GM23338 (cell line): ENCODE results near the gene GPBP1L1. TPM values are rescaled to one million over a fixed set of nuclear protein-coding genes. Genes with fewer than 3 reads are reported as not detected.
A peak's percentile ranks its signal among the peaks of the same experiment; 100 is the strongest.

ENCODE experiments used
- ATAC-seq: fragments of 200-7000 bp; cut with Tn5 transposase; 3 replicates; pipeline ENCODE4 v1.9.1; 2020
- DNase-seq: peaks from one replicate; pipeline ENCODE4 v3.0.0-alpha.2; 2015; ENCODE audit warnings: low spot score
- H2AFZ ChIP-seq: fragments of 200-600 bp; sonication (generic); 2 replicates; pipeline ENCODE4 v1.8.0; 2016; ENCODE audit warnings: antibody characterized with exemption, mild to moderate bottlenecking, moderate library complexity
- H3F3A ChIP-seq: fragments of 200-600 bp; sonication (generic); replicated peaks from 2 replicates; pipeline ENCODE4 v1.8.0; 2017; ENCODE audit warnings: antibody characterized with exemption, mixed run types, low read depth
- H3K27ac ChIP-seq: fragments of 200-600 bp; sonication (generic); 2 replicates; pipeline ENCODE4 v1.6.1; 2016; ENCODE audit warnings: low read depth
- H3K27me3 ChIP-seq: fragments of 200-600 bp; sonication (generic); 2 replicates; pipeline ENCODE4 v1.8.0; 2016; ENCODE audit warnings: mild to moderate bottlenecking, mixed run types, moderate library complexity; ENCODE audit not compliant: insufficient read depth
- H3K36me3 ChIP-seq: fragments of 200-600 bp; sonication (generic); 2 replicates; pipeline ENCODE4 v1.8.0; 2016; ENCODE audit warnings: mild to moderate bottlenecking; ENCODE audit not compliant: insufficient read depth
- H3K4me1 ChIP-seq: fragments of 200-600 bp; sonication (generic); 2 replicates; pipeline ENCODE4 v1.8.0; 2016; ENCODE audit warnings: mild to moderate bottlenecking, moderate library complexity; ENCODE audit not compliant: insufficient read depth
- H3K4me2 ChIP-seq: fragments of 200-600 bp; sonication (generic); 2 replicates; pipeline ENCODE4 v1.7.1; 2017; ENCODE audit warnings: mixed run types
- H3K4me3 ChIP-seq: fragments of 200-600 bp; sonication (generic); 2 replicates; pipeline ENCODE4 v1.6.1; 2016; ENCODE audit warnings: mixed run types
- H3K79me2 ChIP-seq: fragments of 200-600 bp; sonication (generic); replicated peaks from 2 replicates; pipeline ENCODE4 v1.8.0; 2017; ENCODE audit warnings: mild to moderate bottlenecking; ENCODE audit not compliant: insufficient read depth
- H3K9me2 ChIP-seq: fragments of 200-600 bp; sonication (generic); 2 replicates; pipeline ENCODE4 v1.8.0; 2017; ENCODE audit not compliant: insufficient read depth
- H4K20me1 ChIP-seq: fragments of 200-600 bp; sonication (generic); replicated peaks from 2 replicates; pipeline ENCODE4 v1.8.0; 2017; ENCODE audit warnings: mild to moderate bottlenecking; ENCODE audit not compliant: insufficient read depth
- H3K27ac Mint-ChIP-seq: 2 replicates; pipeline ENCODE4 v1.8.0; 2020; ENCODE audit warnings: inconsistent platforms, mild to moderate bottlenecking, moderate library complexity, mixed read lengths
- H3K27me3 Mint-ChIP-seq: 3 replicates; pipeline ENCODE4 v1.8.0; 2022; ENCODE audit warnings: low read depth, mild to moderate bottlenecking, moderate library complexity, mixed read lengths, inconsistent platforms; ENCODE audit not compliant: insufficient read depth, poor library complexity
- H3K36me3 Mint-ChIP-seq: 3 replicates; pipeline ENCODE4 v1.8.0; 2021; ENCODE audit warnings: low read depth, mild to moderate bottlenecking, inconsistent platforms, moderate library complexity, mixed read lengths
- H3K4me1 Mint-ChIP-seq: 3 replicates; pipeline ENCODE4 v1.8.0; 2020; ENCODE audit warnings: mild to moderate bottlenecking, inconsistent platforms, mixed read lengths
- H3K4me3 Mint-ChIP-seq: 3 replicates; pipeline ENCODE4 v1.8.0; 2021; ENCODE audit warnings: moderate library complexity, mild to moderate bottlenecking, inconsistent platforms, mixed read lengths
- H3K9me3 Mint-ChIP-seq: 3 replicates; pipeline ENCODE4 v1.8.0; 2020; ENCODE audit warnings: moderate library complexity, mild to moderate bottlenecking, inconsistent platforms, mixed read lengths
- CREB1 ChIP-seq: fragments of 250-450 bp; sonication (Bioruptor Pico); IDR thresholded peaks from 2 replicates; pipeline ENCODE4 v1.5.0; 2020; ENCODE audit warnings: low read depth, mild to moderate bottlenecking, moderate library complexity
- EZH2phosphoT487 ChIP-seq: fragments of 200-600 bp; sonication (generic); IDR thresholded peaks from one replicate; pipeline ENCODE4 v1.8.1; 2018; ENCODE audit warnings: antibody characterized with exemption; ENCODE audit not compliant: unreplicated experiment
- JUNB ChIP-seq: IDR thresholded peaks from one replicate; pipeline ENCODE4 v1.6.1; 2016; ENCODE audit warnings: antibody characterized with exemption; ENCODE audit not compliant: unreplicated experiment
- NANOG ChIP-seq: IDR thresholded peaks from 2 replicates; pipeline ENCODE4 v1.6.1; 2016; ENCODE audit warnings: antibody characterized with exemption, borderline replicate concordance
- POLR2AphosphoS5 ChIP-seq: IDR thresholded peaks from 2 replicates; pipeline ENCODE4 v1.6.1; 2016; ENCODE audit warnings: antibody characterized with exemption, low read depth
- ZNF462 ChIP-seq: fragments of 250-450 bp; sonication (Bioruptor Pico); IDR thresholded peaks from 2 replicates; pipeline ENCODE4 v1.5.0; 2020; ENCODE audit warnings: mild to moderate bottlenecking, moderate library complexity
- polyA plus RNA-seq: library from polyadenylated mRNA; unstranded; fragments of >200 nt; fragmentation: Nextera tagmentation; extraction: Ambion mirVana; gene quantifications from 2 replicates; pipeline ENCODE4 v1.2.1, GENCODE V29; 2016
- total RNA-seq: library from RNA; depleted of rRNA; stranded (reverse); fragments of >200 nt; shearing (Covaris generic); gene quantifications from 2 replicates; pipeline ENCODE4 v1.2.3, GENCODE V29; 2014

The GPBP1L1 gene
- total and polyA plus RNA-seq, 2 experiments from 2014 or later: 61.7 to 117 TPM

- H3K36me3 ChIP-seq: peaks cover 59% of the 10 kb centered on the region
- H3K27ac Mint-ChIP-seq: no peak overlapping the region
Observed at GRCh38 chr1:45617618-45618017, 68.7 kb downstream of the GPBP1L1 start.

More at GRCh38 chr1:45617618-45618017, 68.7 kb downstream of the GPBP1L1 start:
- H3K27me3 Mint-ChIP-seq: peaks cover 18% of the 10 kb centered on the region
- TF ChIP-seq POLR2AphosphoS5: no peak; the same call in 1 of the 2 replicates
- TF ChIP-seq NANOG: no peak
- TF ChIP-seq EZH2phosphoT487: no peak
- no peak for TF ChIP-seq ZNF462 (CRISPR knock-in tag)
- TF ChIP-seq JUNB: no peak
- no peak for TF ChIP-seq CREB1
- ATAC-seq: no peak
- peak overlapping the region; percentile 81 for H3K27ac ChIP-seq
- no peaks in the 10 kb centered on the region for H3K4me1 ChIP-seq
- no peak overlapping the region for H3K4me3 Mint-ChIP-seq
- H3K4me2 ChIP-seq: no peak overlapping the region
- H3K36me3 Mint-ChIP-seq: peaks cover 69% of the 10 kb centered on the region
- no peak overlapping the region for H3K4me3 ChIP-seq
- peaks cover 91% of the 10 kb centered on the region for H3F3A ChIP-seq
- no peaks in the 10 kb centered on the region for H3K9me3 Mint-ChIP-seq
- H4K20me1 ChIP-seq: peaks cover 56% of the 10 kb centered on the region
- no peak for DNase-seq
- H3K79me2 ChIP-seq: peaks cover 10% of the 10 kb centered on the region
- no peaks in the 10 kb centered on the region for H3K27me3 ChIP-seq
- H3K4me1 Mint-ChIP-seq: no peaks in the 10 kb centered on the region; the same call in 2 of the 3 replicates
- H3K9me2 ChIP-seq: no peaks in the 10 kb centered on the region
- H2AFZ ChIP-seq: no peak overlapping the region
